ENCODE measurements around the gene GPRC5D. TPM values are rescaled to one million over a fixed set of nuclear protein-coding genes. Genes with fewer than 3 reads are reported as not detected.

GPRC5D gene
- polyA plus RNA-seq, 1 donor (not counting 4 experiments of a cell fraction or from before 2014, with no cell fraction given), result 0.08 TPM

DNA sequence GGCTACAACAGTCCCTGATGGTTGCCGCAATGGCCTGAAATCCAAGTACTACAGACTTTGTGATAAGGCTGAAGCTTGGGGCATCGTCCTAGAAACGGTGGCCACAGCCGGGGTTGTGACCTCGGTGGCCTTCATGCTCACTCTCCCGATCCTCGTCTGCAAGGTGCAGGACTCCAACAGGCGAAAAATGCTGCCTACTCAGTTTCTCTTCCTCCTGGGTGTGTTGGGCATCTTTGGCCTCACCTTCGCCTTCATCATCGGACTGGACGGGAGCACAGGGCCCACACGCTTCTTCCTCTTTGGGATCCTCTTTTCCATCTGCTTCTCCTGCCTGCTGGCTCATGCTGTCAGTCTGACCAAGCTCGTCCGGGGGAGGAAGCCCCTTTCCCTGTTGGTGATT, 43.7 kb downstream of the GPRC5D start:
- H3K36me3 ChIP-seq (ENCODE audit: control insufficient read depth in 2 of 2, extremely low read depth in 1 of 2, insufficient read depth in 2 of 2, low read length in 2 of 2), result peaks cover 26 to 29% of the 10 kb centered on the region in 2 experiments
- H3K27ac ChIP-seq (ENCODE audit: control insufficient read depth, insufficient read depth, low read length), result no peak overlapping the region
- H3K9me1 ChIP-seq (ENCODE audit: control insufficient read depth, extremely low read depth, insufficient read depth, low read length), result peaks cover 3% of the 10 kb centered on the region
- H3K4me2 ChIP-seq (ENCODE audit: control insufficient read depth, extremely low read depth, insufficient read depth, low read depth, low read length), result no peak overlapping the region
- H3K9me3 ChIP-seq (ENCODE audit: control insufficient read depth, low read depth, low read length), result no peaks in the 10 kb centered on the region
- dilution Hi-C loops (cut with MboI; ENCODE audit: extremely low pct_ligation_motif_present, low sequenced_read_pairs), result no loop called here
- no peaks in the 10 kb centered on the region for H3K27me3 ChIP-seq (ENCODE audit: control insufficient read depth, extremely low read depth, insufficient read depth, low read length)
- H2AFZ ChIP-seq (ENCODE audit: control insufficient read depth, low read length), result no peak overlapping the region
- H3K4me1 ChIP-seq (ENCODE audit: control insufficient read depth, extremely low read depth, insufficient read depth, low read length), result peaks cover 17% of the 10 kb centered on the region
- no peaks in the 10 kb centered on the region for H4K20me1 ChIP-seq (ENCODE audit: control insufficient read depth, extremely low read depth, insufficient read depth, low read length)
- TF ChIP-seq, protein P1, sequence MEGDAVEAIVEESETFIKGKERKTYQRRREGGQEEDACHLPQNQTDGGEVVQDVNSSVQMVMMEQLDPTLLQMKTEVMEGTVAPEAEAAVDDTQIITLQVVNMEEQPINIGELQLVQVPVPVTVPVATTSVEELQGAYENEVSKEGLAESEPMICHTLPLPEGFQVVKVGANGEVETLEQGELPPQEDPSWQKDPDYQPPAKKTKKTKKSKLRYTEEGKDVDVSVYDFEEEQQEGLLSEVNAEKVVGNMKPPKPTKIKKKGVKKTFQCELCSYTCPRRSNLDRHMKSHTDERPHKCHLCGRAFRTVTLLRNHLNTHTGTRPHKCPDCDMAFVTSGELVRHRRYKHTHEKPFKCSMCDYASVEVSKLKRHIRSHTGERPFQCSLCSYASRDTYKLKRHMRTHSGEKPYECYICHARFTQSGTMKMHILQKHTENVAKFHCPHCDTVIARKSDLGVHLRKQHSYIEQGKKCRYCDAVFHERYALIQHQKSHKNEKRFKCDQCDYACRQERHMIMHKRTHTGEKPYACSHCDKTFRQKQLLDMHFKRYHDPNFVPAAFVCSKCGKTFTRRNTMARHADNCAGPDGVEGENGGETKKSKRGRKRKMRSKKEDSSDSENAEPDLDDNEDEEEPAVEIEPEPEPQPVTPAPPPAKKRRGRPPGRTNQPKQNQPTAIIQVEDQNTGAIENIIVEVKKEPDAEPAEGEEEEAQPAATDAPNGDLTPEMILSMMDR (optimal IDR thresholded peaks at IDR 0.05 in 1 of 3, IDR thresholded peaks at IDR 0.05 in 1 of 3, conservative IDR thresholded peaks at IDR 0.05 in 1 of 3; ENCODE audit: extremely low read depth in 1 of 3, insufficient read depth in 2 of 3, low read length in 3 of 3), result no peak
- TF ChIP-seq EZH2 (IDR thresholded peaks at IDR 0.05; ENCODE audit: low read length), result no peak
- no peak overlapping the region for H3K9ac ChIP-seq (ENCODE audit: control insufficient read depth, extremely low read depth, insufficient read depth, low read length)
- H3K79me2 ChIP-seq (ENCODE audit: control insufficient read depth, insufficient read depth, low read length), result peaks cover 41% of the 10 kb centered on the region
- no peak for DNase-seq (ENCODE audit: low read depth, low spot score)
- H3K4me3 ChIP-seq (ENCODE audit: control insufficient read depth in 2 of 3, extremely low read depth in 1 of 3, insufficient read depth in 2 of 3, low read depth in 1 of 3, low read length in 3 of 3), result no peak overlapping the region
- no peak for FAIRE-seq

DNA sequence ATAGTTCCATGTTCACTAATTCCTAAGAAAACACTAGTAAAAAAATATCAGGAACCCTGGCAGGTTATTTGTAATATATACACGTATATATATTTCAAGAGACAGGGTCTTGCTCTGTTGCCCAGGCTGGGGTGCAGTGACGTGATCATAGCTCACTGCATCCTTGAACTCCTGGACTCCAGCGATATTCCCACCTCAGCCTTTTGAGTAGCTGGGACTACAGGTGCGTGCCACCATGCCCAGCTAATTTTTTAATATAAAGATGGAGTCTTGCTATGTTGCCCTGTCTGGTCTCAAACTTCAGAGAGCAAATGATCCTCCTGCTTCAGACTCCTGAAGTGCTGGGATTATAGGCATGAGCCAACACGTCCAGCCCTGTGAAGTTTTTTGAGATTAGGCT, 44.4 kb downstream of the GPRC5D start:
- Histone ChIP-seq H3K4me2 (ENCODE audit: control insufficient read depth, extremely low read depth, insufficient read depth, low read depth, low read length) (no peak overlapping the region), H3K27ac (ENCODE audit: control insufficient read depth, insufficient read depth, low read length) (no peak overlapping the region), H3K9me3 (ENCODE audit: control insufficient read depth, low read depth, low read length) (no peaks in the 10 kb centered on the region), H3K9ac (ENCODE audit: control insufficient read depth, extremely low read depth, insufficient read depth, low read length) (no peak overlapping the region), H3K9me1 (ENCODE audit: control insufficient read depth, extremely low read depth, insufficient read depth, low read length) (peaks cover 3% of the 10 kb centered on the region), H4K20me1 (ENCODE audit: control insufficient read depth, extremely low read depth, insufficient read depth, low read length) (no peaks in the 10 kb centered on the region), H3K79me2 (ENCODE audit: control insufficient read depth, insufficient read depth, low read length) (peaks cover 42% of the 10 kb centered on the region), H3K27me3 (ENCODE audit: control insufficient read depth, extremely low read depth, insufficient read depth, low read length) (no peaks in the 10 kb centered on the region), H3K4me1 (ENCODE audit: control insufficient read depth, extremely low read depth, insufficient read depth, low read length) (peaks cover 24% of the 10 kb centered on the region), H2AFZ (ENCODE audit: control insufficient read depth, low read length) (no peak overlapping the region), H3K4me3 (ENCODE audit: control insufficient read depth in 2 of 3, extremely low read depth in 1 of 3, insufficient read depth in 2 of 3, low read depth in 1 of 3, low read length in 3 of 3) (no peak overlapping the region), H3K36me3 (ENCODE audit: control insufficient read depth in 2 of 2, extremely low read depth in 1 of 2, insufficient read depth in 2 of 2, low read length in 2 of 2) (peaks cover 22% of the 10 kb centered on the region in 2 experiments)
- DNase-seq (ENCODE audit: low read depth, low spot score) (no peak), FAIRE-seq (no peak)
- TF ChIP-seq EZH2 (IDR thresholded peaks at IDR 0.05; ENCODE audit: low read length), result no peak
- TF ChIP-seq, protein P1 (optimal IDR thresholded peaks at IDR 0.05 in 1 of 3, IDR thresholded peaks at IDR 0.05 in 1 of 3, conservative IDR thresholded peaks at IDR 0.05 in 1 of 3; ENCODE audit: extremely low read depth in 1 of 3, insufficient read depth in 2 of 3, low read length in 3 of 3), result no peak
- dilution Hi-C loops (cut with MboI; ENCODE audit: extremely low pct_ligation_motif_present, low sequenced_read_pairs), result no loop called here
